Activated CD8-positive, alpha-beta T cell treated with anti-CD3 and anti-CD28 coated beads for 36 hours (primary cell): ENCODE data around the gene QRICH1. TPM values are rescaled to one million over a fixed set of nuclear protein-coding genes. Genes with fewer than 3 reads are reported as not detected.

Experiments used
- ATAC-seq: fragments of 200-7000 bp; cut with Tn5 transposase; one replicate; pipeline ENCODE4 v1.10.0; 2021; ENCODE audit warnings: mild to moderate bottlenecking, moderate library complexity
- CTCF ChIA-PET: fragments of 350-600 bp; sonication (Branson Sonifier 250); formaldehyde crosslinking; loops from one replicate; lab custom pipeline; 2021; ENCODE audit warnings: antibody characterized with exemption; lab: Charles Lee
- POLR2A ChIA-PET: fragments of 350-600 bp; sonication (Branson Sonifier 250); formaldehyde crosslinking; loops from one replicate; lab custom pipeline; 2021; ENCODE audit warnings: antibody characterized with exemption; lab: Charles Lee
- DNase-seq: peaks from one replicate; pipeline ENCODE4 v3.0.0-alpha.2; 2020
- H3K27ac Mint-ChIP-seq: one replicate; pipeline ENCODE4 v1.8.0; 2021; ENCODE audit warnings: mild to moderate bottlenecking, mixed read lengths
- H3K27me3 Mint-ChIP-seq: one replicate; pipeline ENCODE4 v1.8.0; 2021; ENCODE audit warnings: mixed read lengths
- H3K36me3 Mint-ChIP-seq: one replicate; pipeline ENCODE4 v1.8.0; 2021; ENCODE audit warnings: low read depth, mixed read lengths
- H3K4me1 Mint-ChIP-seq: one replicate; pipeline ENCODE4 v1.8.0; 2021; ENCODE audit warnings: low read depth, mixed read lengths
- H3K4me3 Mint-ChIP-seq: one replicate; pipeline ENCODE4 v1.8.0; 2021; ENCODE audit warnings: mild to moderate bottlenecking, moderate library complexity, mixed read lengths
- H3K9me3 Mint-ChIP-seq: one replicate; pipeline ENCODE4 v1.8.0; 2021; ENCODE audit warnings: mixed read lengths
- intact Hi-C: fragments of 100-400 bp; cut with micrococcal nuclease; formaldehyde crosslinking; loops from one replicate; pipeline ENCODE4 v1.10.0; 2022
- total RNA-seq, 2 experiments: library from RNA; stranded (reverse); gene quantifications; one replicate each; pipeline ENCODE4 v1.2.3, GENCODE V29; 2021
- TF ChIP-seq, protein P1 (sequence below): fragments of 200-600 bp; IDR thresholded peaks from one replicate; pipeline ENCODE4 v1.8.0; 2022; ENCODE audit warnings: antibody characterized with exemption, mild to moderate bottlenecking

QRICH1 gene
- total RNA-seq, 2 experiments from 2014 or later: 107 to 112 TPM

DNA sequence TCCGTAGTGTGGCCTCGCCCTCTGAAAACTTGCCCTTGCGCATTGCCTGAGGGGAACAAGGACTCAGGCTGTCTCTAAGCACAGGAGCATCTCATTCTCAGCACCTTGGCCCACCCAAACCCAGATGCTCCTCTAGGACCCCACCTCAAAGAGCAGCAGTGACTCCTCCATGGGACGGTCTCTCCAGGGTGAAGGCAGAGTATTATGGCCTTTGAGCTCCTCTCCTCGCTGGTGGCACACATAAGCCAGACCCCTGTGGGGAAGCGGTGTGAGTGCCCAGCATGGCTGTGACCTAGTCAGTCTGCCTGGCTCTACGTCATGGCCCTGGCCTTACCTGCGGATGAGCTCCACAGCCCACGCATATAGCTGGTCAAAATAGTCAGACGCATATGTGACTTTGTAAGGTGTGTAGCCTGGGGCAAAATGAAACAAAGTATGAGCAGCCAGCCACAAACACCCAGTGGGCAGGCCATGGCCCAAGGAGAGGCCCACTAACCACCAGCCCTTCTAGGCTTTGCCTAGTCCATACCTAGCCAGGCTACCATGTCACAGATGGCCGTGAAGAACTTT lies 6.3 kb upstream of the QRICH1 start:
- Mint-ChIP-seq H3K4me3 (no peak overlapping the region), H3K36me3 (peaks cover 38% of the 10 kb centered on the region), H3K27ac (no peak overlapping the region), H3K27me3 (no peaks in the 10 kb centered on the region), H3K9me3 (no peaks in the 10 kb centered on the region), H3K4me1 (peaks cover 15% of the 10 kb centered on the region)
- ATAC-seq: no peak
- DNase-seq: no peak
- CTCF ChIA-PET: no interaction called here
- TF ChIP-seq, protein P1, sequence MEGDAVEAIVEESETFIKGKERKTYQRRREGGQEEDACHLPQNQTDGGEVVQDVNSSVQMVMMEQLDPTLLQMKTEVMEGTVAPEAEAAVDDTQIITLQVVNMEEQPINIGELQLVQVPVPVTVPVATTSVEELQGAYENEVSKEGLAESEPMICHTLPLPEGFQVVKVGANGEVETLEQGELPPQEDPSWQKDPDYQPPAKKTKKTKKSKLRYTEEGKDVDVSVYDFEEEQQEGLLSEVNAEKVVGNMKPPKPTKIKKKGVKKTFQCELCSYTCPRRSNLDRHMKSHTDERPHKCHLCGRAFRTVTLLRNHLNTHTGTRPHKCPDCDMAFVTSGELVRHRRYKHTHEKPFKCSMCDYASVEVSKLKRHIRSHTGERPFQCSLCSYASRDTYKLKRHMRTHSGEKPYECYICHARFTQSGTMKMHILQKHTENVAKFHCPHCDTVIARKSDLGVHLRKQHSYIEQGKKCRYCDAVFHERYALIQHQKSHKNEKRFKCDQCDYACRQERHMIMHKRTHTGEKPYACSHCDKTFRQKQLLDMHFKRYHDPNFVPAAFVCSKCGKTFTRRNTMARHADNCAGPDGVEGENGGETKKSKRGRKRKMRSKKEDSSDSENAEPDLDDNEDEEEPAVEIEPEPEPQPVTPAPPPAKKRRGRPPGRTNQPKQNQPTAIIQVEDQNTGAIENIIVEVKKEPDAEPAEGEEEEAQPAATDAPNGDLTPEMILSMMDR: no peak
- intact Hi-C loops: no loop called here
- POLR2A ChIA-PET: interaction anchor here (1.3 to 1.6 kb wide), 2 partner anchors 20 to 34 kb away, joined by 6 read pairs; partner anchors contain the start of gene USP19

DNA sequence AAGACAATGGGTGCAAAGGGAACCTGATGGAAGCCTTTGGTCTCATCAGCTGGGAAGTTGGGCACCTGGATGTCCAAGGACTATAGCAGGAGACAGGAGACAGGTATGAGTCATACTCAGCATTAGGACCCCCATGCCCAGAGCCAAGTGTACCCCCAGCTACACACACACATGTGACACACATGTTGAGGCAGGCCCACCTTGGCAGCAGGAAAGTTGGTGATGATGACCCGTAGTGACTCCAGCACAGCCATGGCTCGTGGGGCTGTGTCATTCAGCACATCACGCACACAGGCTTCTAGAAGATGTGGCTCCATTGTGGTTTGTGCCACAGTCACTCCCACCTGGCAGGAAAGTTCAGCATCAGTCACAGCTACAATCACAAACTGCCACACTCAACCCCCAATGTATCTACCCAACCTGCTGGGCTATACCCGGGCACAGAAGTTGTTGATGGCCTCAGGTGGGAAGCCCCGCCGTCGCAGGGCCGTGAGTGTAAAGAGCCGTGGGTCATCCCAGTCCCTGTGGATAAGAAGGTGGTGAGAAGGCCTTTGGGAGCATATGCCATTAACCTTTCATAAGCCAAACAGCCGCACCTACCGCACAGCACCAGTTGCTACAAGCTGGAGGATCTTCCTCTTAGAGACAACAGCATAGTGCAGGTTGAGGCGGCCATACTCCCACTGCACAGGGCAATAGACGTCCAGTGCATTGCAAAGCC lies 5.2 kb upstream of the QRICH1 start:
- H3K36me3 Mint-ChIP-seq: peaks cover 36% of the 10 kb centered on the region
- intact Hi-C loops: no loop called here
- POLR2A ChIA-PET: interaction anchor here (0.9 to 1.6 kb wide), 3 partner anchors 35 to 77 kb away, joined by 3 to 6 read pairs (median 3); partner anchors contain the start of gene NDUFAF3
- no peak for ATAC-seq
- H3K27me3 Mint-ChIP-seq: no peaks in the 10 kb centered on the region
- H3K4me3 Mint-ChIP-seq: no peak overlapping the region
- no peaks in the 10 kb centered on the region for H3K9me3 Mint-ChIP-seq
- TF ChIP-seq, protein P1: no peak
- H3K27ac Mint-ChIP-seq: no peak overlapping the region
- no peak for DNase-seq
- H3K4me1 Mint-ChIP-seq: peaks cover 15% of the 10 kb centered on the region
- CTCF ChIA-PET: no interaction called here

DNA sequence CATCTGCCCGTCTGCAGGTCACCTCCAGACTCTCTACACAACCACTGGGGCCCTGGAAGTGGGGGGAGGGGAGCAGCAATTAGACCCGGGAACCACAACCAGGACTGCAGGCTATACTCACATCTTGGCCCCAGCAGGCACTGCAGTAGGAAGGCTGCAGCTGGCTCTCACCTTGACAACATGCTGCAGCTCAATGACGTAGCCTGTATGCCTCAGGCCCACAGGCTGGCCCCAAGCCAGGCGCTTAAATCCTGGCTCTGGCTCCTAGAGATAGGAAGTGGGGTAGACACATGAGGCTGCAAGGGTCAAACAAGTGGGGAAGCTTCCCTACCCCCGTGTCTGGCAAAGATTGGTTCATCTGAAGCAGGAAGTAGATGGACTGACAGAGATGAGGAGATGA lies 4.6 kb upstream of the QRICH1 start:
- Mint-ChIP-seq H3K27ac (no peak overlapping the region), H3K27me3 (no peaks in the 10 kb centered on the region), H3K9me3 (no peaks in the 10 kb centered on the region), H3K36me3 (peaks cover 36% of the 10 kb centered on the region), H3K4me3 (no peak overlapping the region), H3K4me1 (peaks cover 8% of the 10 kb centered on the region)
- CTCF ChIA-PET: no interaction called here
- TF ChIP-seq, protein P1: no peak
- no peak for DNase-seq
- POLR2A ChIA-PET: interaction anchor here (0.9 to 1.0 kb wide), 2 partner anchors 74 to 76 kb away, joined by 3 read pairs; partner anchors contain the start of gene NDUFAF3
- intact Hi-C loops: no loop called here
- ATAC-seq: no peak

DNA sequence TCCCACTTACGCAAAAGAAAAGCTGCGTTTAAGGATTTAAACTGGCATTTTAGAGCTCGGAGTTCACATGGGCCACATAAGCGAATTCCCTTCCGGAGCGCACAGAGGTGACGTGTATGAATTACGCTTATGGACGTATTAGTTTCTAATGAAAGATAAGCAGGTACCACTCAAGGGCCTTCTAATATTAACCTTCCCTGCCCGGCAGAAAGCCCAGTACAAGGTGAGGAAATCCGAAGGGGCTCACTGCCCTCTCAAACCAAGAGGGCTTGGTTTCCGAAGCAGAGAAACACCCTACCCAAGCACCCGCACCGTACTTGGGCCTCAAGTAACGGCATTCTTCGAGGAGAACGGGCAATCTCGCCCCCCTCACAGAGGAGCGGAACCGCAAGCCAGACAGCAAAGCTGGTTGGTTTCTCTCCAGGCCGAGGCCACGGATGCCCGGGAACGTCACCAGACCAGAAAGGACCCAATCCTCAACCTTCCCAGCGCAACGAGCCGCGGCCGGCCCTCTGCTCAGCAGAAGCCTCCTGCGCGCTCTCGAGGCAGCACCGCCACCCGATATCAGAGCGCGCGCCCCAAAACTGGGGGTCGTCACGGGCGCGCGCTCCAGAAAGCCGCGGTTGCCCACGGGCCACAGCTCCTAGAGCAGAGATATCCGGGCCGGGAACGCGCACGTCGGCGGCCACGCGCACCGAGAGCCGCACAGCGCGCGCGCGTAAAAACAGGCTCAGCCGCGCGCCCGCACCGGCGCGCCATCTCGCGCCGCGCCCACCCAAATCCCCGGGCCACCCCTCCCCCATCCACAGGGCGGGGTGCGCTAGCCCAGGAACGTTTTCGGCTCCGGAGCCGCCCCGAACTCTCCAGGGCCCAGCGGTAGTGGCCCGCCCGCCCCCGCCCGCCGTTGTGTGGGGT lies 676 bp downstream of the QRICH1 start:
- peak; percentile 93 for DNase-seq
- ChIA-PET CTCF (interaction anchor here (0.9 to 5.4 kb wide), 15 partner anchors 7 to 356 kb away, joined by 3 to 37 read pairs (median 5); partner anchors contain the start of genes KLHDC8B, NDUFAF3, P4HTM and QARS1), POLR2A (interaction anchor here (0.7 to 4.3 kb wide), 50 partner anchors 10 to 853 kb away, joined by 3 to 54 read pairs (median 4); partner anchors contain the start of genes ARIH2, DAG1, GPX1 and IMPDH2)
- Mint-ChIP-seq H3K4me3 (peak overlapping the region; percentile 88), H3K27me3 (no peaks in the 10 kb centered on the region), H3K36me3 (peaks cover 19% of the 10 kb centered on the region), H3K4me1 (peaks cover 28% of the 10 kb centered on the region), H3K9me3 (no peaks in the 10 kb centered on the region), H3K27ac (peak overlapping the region; percentile 96)
- peak; percentile 48 for ATAC-seq
- TF ChIP-seq, protein P1: no peak
- intact Hi-C loops: loop anchor here (5.0 kb wide), 1 partner anchor 66 kb away; the partner anchor contains the start of gene IMPDH2
